Measurements from ENCODE around the gene DRC7.
A peak's percentile ranks its signal among the peaks of the same experiment; 100 is the strongest.

DRC7 gene

GRCh38 chr16:57694725-57695679 lies at the start of gene DRC7:
TSS of gene DRC7 (plus strand) at chr16:57694806. CDS start at chr16:57697950, 3,144 bp downstream.
- peak; percentile 33 for DNase-seq

GRCh38 chr16:57645169-57645568 lies 49.4 kb upstream of the DRC7 start:
- no peak for DNase-seq

- no peak for DNase-seq
Measured at GRCh38 chr16:57645691-57646387, 48.8 kb upstream of the DRC7 start.

- DNase-seq: no peak
Measured at GRCh38 chr16:57646388-57647039, 48.1 kb upstream of the DRC7 start.

GRCh38 chr16:57647136-57647875 lies 47.3 kb upstream of the DRC7 start:
- DNase-seq: no peak

- no peak for DNase-seq
Measured at GRCh38 chr16:57648125-57648524, 46.5 kb upstream of the DRC7 start.

GRCh38 chr16:57648581-57649442 lies 45.8 kb upstream of the DRC7 start:
- DNase-seq: peak; percentile 34

GRCh38 chr16:57649443-57649751 lies 45.2 kb upstream of the DRC7 start:
- no peak for DNase-seq

- no peak for DNase-seq
Measured at GRCh38 chr16:57649846-57650245, 44.8 kb upstream of the DRC7 start.

- DNase-seq: no peak
Measured at GRCh38 chr16:57651344-57652333, 43.0 kb upstream of the DRC7 start.

- no peak for DNase-seq
Measured at GRCh38 chr16:57652695-57653471, 41.7 kb upstream of the DRC7 start.

- DNase-seq: no peak
Measured at GRCh38 chr16:57653936-57654335, 40.7 kb upstream of the DRC7 start.

GRCh38 chr16:57656342-57656955 lies 38.2 kb upstream of the DRC7 start:
- no peak for DNase-seq

- DNase-seq: no peak
Measured at GRCh38 chr16:57657228-57657627, 37.4 kb upstream of the DRC7 start.

GRCh38 chr16:57658130-57658877 lies 36.3 kb upstream of the DRC7 start:
- DNase-seq: no peak

GRCh38 chr16:57658878-57659674 lies 35.5 kb upstream of the DRC7 start:
- no peak for DNase-seq

GRCh38 chr16:57660715-57661463 lies 33.7 kb upstream of the DRC7 start:
- DNase-seq: no peak

Data from SHP77 treated with DMSO at 0.1 percent for 48 hours (cell line).